ENCODE data around the gene CREB5.

DNA sequence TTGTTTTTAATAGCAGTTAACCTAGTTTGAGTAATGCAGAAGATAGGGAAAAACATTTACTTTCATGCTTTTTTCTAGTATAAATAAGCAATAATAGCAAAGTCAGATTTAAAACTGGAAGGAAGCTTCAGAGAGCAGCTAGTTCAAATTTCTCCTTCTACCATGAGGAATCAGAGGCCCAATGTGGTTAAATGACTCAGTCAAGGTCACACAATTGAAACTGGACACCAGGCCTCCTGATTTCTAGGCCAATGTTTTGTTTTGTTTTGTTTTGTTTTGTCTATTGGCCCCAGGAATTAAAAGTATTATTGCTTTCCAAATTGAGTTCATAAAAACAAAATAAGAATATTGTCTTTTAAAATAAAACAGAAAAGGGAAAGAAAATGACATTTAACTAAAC, 423.5 kb downstream of the CREB5 start:
- no peak for TF ChIP-seq POLR2AphosphoS5 (IDR thresholded peaks at IDR 0.05; ENCODE audit: low read depth, low read length)
- no peak for TF ChIP-seq TAF1 (IDR thresholded peaks at IDR 0.05; ENCODE audit: borderline replicate concordance, low read depth, low read length)
- TF ChIP-seq POLR2A (IDR thresholded peaks at IDR 0.05; ENCODE audit: low read depth, low read length): no peak

Data from GM12892 (cell line).